GM12878 (cell line): Measurements from ENCODE around the gene MAP3K7. TPM values are rescaled to one million over a fixed set of nuclear protein-coding genes. Genes with fewer than 3 reads are reported as not detected.

Experiments used
- BMI1 ChIP-seq: fragments of 450-650 bp; IDR thresholded peaks from 2 replicates; pipeline ENCODE4 v1.6.1; 2016; ENCODE audit warnings: mild to moderate bottlenecking, moderate library complexity, borderline replicate concordance
- NFXL1 ChIP-seq: fragments of 450-650 bp; IDR thresholded peaks from 2 replicates; pipeline ENCODE4 v1.6.1; 2017; ENCODE audit warnings: antibody characterized with exemption, mild to moderate bottlenecking, borderline replicate concordance
- TCF3 ChIP-seq: IDR thresholded peaks from 2 replicates; pipeline ENCODE4 v1.6.1; 2012; ENCODE audit warnings: low read depth, mild to moderate bottlenecking, low read length, borderline replicate concordance; ENCODE audit not compliant: insufficient read depth
- ZNF24 ChIP-seq: fragments of 450-650 bp; IDR thresholded peaks from 2 replicates; pipeline ENCODE4 v1.6.1; 2017; ENCODE audit warnings: antibody characterized with exemption, mild to moderate bottlenecking
- polyA plus RNA-seq, 11 experiments: library from polyadenylated mRNA; depleted of rRNA in 4 of 11; unstranded in 6 of 11; stranded (reverse) in 5 of 11; fragments of >200 nt; fragmentation: Nextera tagmentation in 4 of 11; fragmentation: Illumina TruSeq in 1 of 11; extraction: Ambion mirVana in 4 of 11; extraction: Trizol in 1 of 11; gene quantifications; 1 replicate in 1 of 11; 2 replicates in 10 of 11; pipeline versions ENCODE4 v1.2.1 to v1.2.3, GENCODE V29; 2011 to 2016; ENCODE audit warnings: inconsistent platforms in 2 of 11, missing spikeins in 2 of 11, low read depth in 1 of 11
- total RNA-seq, 4 experiments: library from RNA; depleted of rRNA in 3 of 4; stranded (reverse); fragments of >200 nt in 3 of 4; fragmentation: Illumina TruSeq in 1 of 4; extraction: Trizol in 1 of 4; gene quantifications; 2 replicates each; pipeline versions ENCODE4 v1.2.1 to v1.2.3, GENCODE V29; 2013 to 2021
- TF ChIP-seq, protein P1 (sequence below): fragments of 450-650 bp; IDR thresholded peaks from 2 replicates; pipeline ENCODE4 v1.6.1; 2017; ENCODE audit warnings: antibody characterized with exemption, mild to moderate bottlenecking, moderate library complexity
- TF ChIP-seq, protein P2 (sequence below): IDR thresholded peaks from 2 replicates; pipeline ENCODE4 v1.6.1; 2011; ENCODE audit warnings: low read depth, mild to moderate bottlenecking, low read length, moderate library complexity, borderline replicate concordance; ENCODE audit errors: extremely low read depth
- TF ChIP-seq, protein P3 (sequence below): fragments of 450-650 bp; formaldehyde crosslinking; IDR thresholded peaks from 2 replicates; pipeline ENCODE4 v1.4.0; 2020; ENCODE audit warnings: mild to moderate bottlenecking, moderate library complexity
- TF ChIP-seq, protein P4 (sequence below): fragments of 450-650 bp; IDR thresholded peaks from 2 replicates; pipeline ENCODE4 v1.6.1; 2017; ENCODE audit warnings: mild to moderate bottlenecking, low read depth, inconsistent platforms; ENCODE audit not compliant: poor library complexity, severe bottlenecking

MAP3K7 gene
- total and polyA plus RNA-seq, 10 of the 15 experiments (the other 5 are each of a cell fraction or from before 2014, with no cell fraction given), result 7.0 to 42.6 (median 22.0) TPM

DNA sequence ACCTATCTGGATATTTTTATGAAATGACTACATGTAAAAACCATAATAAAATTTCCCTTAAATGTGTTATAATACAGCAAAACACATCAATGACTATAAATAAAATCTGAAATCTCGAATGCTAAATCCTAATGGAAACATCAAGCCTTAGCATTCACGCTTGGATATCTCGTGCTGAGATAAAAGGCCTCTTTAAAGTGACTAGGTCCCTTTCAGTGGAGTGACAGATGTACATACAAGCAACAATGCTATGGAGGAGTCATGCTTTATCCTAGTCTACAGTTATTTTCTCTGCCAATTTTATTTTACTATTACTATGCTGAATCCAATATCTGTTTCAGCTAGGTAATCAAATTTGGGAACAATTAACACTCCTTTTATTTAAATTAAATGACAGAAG lies 72.4 kb downstream of the MAP3K7 start (continued):
- TF ChIP-seq, protein P1, sequence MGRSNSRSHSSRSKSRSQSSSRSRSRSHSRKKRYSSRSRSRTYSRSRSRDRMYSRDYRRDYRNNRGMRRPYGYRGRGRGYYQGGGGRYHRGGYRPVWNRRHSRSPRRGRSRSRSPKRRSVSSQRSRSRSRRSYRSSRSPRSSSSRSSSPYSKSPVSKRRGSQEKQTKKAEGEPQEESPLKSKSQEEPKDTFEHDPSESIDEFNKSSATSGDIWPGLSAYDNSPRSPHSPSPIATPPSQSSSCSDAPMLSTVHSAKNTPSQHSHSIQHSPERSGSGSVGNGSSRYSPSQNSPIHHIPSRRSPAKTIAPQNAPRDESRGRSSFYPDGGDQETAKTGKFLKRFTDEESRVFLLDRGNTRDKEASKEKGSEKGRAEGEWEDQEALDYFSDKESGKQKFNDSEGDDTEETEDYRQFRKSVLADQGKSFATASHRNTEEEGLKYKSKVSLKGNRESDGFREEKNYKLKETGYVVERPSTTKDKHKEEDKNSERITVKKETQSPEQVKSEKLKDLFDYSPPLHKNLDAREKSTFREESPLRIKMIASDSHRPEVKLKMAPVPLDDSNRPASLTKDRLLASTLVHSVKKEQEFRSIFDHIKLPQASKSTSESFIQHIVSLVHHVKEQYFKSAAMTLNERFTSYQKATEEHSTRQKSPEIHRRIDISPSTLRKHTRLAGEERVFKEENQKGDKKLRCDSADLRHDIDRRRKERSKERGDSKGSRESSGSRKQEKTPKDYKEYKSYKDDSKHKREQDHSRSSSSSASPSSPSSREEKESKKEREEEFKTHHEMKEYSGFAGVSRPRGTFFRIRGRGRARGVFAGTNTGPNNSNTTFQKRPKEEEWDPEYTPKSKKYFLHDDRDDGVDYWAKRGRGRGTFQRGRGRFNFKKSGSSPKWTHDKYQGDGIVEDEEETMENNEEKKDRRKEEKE, result no peak
- TF ChIP-seq, protein P2, sequence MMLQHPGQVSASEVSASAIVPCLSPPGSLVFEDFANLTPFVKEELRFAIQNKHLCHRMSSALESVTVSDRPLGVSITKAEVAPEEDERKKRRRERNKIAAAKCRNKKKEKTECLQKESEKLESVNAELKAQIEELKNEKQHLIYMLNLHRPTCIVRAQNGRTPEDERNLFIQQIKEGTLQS, result no peak
- TF ChIP-seq, protein P3, sequence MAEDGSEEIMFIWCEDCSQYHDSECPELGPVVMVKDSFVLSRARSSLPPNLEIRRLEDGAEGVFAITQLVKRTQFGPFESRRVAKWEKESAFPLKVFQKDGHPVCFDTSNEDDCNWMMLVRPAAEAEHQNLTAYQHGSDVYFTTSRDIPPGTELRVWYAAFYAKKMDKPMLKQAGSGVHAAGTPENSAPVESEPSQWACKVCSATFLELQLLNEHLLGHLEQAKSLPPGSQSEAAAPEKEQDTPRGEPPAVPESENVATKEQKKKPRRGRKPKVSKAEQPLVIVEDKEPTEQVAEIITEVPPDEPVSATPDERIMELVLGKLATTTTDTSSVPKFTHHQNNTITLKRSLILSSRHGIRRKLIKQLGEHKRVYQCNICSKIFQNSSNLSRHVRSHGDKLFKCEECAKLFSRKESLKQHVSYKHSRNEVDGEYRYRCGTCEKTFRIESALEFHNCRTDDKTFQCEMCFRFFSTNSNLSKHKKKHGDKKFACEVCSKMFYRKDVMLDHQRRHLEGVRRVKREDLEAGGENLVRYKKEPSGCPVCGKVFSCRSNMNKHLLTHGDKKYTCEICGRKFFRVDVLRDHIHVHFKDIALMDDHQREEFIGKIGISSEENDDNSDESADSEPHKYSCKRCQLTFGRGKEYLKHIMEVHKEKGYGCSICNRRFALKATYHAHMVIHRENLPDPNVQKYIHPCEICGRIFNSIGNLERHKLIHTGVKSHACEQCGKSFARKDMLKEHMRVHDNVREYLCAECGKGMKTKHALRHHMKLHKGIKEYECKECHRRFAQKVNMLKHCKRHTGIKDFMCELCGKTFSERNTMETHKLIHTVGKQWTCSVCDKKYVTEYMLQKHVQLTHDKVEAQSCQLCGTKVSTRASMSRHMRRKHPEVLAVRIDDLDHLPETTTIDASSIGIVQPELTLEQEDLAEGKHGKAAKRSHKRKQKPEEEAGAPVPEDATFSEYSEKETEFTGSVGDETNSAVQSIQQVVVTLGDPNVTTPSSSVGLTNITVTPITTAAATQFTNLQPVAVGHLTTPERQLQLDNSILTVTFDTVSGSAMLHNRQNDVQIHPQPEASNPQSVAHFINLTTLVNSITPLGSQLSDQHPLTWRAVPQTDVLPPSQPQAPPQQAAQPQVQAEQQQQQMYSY (CRISPR knock-in tag), result no peak
- no peak for TF ChIP-seq ZNF24
- TF ChIP-seq, protein P4, sequence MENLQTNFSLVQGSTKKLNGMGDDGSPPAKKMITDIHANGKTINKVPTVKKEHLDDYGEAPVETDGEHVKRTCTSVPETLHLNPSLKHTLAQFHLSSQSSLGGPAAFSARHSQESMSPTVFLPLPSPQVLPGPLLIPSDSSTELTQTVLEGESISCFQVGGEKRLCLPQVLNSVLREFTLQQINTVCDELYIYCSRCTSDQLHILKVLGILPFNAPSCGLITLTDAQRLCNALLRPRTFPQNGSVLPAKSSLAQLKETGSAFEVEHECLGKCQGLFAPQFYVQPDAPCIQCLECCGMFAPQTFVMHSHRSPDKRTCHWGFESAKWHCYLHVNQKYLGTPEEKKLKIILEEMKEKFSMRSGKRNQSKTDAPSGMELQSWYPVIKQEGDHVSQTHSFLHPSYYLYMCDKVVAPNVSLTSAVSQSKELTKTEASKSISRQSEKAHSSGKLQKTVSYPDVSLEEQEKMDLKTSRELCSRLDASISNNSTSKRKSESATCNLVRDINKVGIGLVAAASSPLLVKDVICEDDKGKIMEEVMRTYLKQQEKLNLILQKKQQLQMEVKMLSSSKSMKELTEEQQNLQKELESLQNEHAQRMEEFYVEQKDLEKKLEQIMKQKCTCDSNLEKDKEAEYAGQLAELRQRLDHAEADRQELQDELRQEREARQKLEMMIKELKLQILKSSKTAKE, result no peak
- TF ChIP-seq BMI1, result no peak
- no peak for TF ChIP-seq NFXL1
- no peak for TF ChIP-seq TCF3
